ENCODE data around the gene CDC16. TPM values are rescaled to one million over a fixed set of nuclear protein-coding genes. Genes with fewer than 3 reads are reported as not detected.

The CDC16 gene, protein sequence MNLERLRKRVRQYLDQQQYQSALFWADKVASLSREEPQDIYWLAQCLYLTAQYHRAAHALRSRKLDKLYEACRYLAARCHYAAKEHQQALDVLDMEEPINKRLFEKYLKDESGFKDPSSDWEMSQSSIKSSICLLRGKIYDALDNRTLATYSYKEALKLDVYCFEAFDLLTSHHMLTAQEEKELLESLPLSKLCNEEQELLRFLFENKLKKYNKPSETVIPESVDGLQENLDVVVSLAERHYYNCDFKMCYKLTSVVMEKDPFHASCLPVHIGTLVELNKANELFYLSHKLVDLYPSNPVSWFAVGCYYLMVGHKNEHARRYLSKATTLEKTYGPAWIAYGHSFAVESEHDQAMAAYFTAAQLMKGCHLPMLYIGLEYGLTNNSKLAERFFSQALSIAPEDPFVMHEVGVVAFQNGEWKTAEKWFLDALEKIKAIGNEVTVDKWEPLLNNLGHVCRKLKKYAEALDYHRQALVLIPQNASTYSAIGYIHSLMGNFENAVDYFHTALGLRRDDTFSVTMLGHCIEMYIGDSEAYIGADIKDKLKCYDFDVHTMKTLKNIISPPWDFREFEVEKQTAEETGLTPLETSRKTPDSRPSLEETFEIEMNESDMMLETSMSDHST
- 34.5 TPM for total RNA-seq
- long read RNA-seq, transcript CDC16-204 (19 exons, 2,211 nt): minor isoform, 6 of 41 reads
- long read RNA-seq, transcript CDC16-203 (18 exons, 2,203 nt): major isoform, 13 of 41 reads
- long read RNA-seq, partial matches to known transcripts: 2 of 41 reads
- long read RNA-seq, other reads (novel, unspliced or antisense): 18 of 41 reads

DNA sequence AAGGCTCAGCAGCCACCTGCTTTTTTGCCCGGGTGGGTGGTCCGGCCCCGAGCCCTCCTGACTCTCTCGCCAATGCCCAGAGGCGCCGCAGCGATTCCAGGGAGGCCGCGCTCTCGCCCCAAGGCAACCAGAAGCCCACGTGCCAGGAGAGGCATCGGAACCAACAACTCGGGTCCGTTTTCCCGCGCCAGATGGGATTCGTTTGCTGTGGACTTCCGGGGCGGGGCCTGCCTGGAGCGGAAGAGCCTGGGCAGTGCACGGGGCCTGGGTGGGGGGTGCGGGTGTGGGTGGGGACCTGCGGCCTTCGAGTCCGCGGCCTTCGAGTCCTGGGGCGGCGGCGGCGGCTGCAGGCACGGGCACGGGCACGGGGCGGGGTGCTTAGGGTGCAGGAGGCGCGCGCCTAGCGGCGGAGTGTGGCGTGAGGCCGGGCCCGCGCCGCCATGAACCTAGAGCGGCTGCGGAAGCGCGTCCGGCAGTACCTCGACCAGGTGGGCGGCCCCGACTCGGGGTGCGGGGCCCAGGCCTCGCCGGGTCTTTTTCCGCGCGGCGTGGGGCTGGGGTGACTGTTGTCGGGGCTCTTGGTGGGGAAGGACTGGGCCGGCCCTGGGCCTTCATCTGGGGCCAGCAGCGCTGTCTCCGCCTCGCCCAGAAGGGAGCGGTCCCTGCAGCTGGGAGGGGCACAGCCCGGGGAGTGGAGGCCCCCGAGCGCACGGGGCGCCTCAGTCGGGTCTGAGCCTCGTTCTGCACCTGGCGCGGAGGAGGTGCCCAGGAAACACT, at the start of gene CDC16:
Gene CDC16, plus strand, starts transcription at position 253 of the 777 bp plus-strand sequence. Its CDS starts 188 bp downstream, at position 441.
- Histone ChIP-seq H3K4me3 (peak within 1 kb of the TSS; percentile 90), H3K27me3 (ENCODE audit: low read depth) (peaks cover 11% of the 10 kb centered on the region), H3K36me3 (peaks cover 32% of the 10 kb centered on the region), H3K9me3 (replicated peaks) (no peaks in the 10 kb centered on the region), H3K4me1 (peaks cover 25% of the 10 kb centered on the region), H3K27ac (replicated peaks) (peak within 1 kb of the TSS; percentile 90)
- peak; percentile 94 for DNase-seq
- TF ChIP-seq, protein P1, sequence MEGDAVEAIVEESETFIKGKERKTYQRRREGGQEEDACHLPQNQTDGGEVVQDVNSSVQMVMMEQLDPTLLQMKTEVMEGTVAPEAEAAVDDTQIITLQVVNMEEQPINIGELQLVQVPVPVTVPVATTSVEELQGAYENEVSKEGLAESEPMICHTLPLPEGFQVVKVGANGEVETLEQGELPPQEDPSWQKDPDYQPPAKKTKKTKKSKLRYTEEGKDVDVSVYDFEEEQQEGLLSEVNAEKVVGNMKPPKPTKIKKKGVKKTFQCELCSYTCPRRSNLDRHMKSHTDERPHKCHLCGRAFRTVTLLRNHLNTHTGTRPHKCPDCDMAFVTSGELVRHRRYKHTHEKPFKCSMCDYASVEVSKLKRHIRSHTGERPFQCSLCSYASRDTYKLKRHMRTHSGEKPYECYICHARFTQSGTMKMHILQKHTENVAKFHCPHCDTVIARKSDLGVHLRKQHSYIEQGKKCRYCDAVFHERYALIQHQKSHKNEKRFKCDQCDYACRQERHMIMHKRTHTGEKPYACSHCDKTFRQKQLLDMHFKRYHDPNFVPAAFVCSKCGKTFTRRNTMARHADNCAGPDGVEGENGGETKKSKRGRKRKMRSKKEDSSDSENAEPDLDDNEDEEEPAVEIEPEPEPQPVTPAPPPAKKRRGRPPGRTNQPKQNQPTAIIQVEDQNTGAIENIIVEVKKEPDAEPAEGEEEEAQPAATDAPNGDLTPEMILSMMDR (IDR thresholded peaks at IDR 0.05; ENCODE audit: borderline replicate concordance): peak; percentile 47
- intact Hi-C loops (cut with micrococcal nuclease): no loop called here

DNA sequence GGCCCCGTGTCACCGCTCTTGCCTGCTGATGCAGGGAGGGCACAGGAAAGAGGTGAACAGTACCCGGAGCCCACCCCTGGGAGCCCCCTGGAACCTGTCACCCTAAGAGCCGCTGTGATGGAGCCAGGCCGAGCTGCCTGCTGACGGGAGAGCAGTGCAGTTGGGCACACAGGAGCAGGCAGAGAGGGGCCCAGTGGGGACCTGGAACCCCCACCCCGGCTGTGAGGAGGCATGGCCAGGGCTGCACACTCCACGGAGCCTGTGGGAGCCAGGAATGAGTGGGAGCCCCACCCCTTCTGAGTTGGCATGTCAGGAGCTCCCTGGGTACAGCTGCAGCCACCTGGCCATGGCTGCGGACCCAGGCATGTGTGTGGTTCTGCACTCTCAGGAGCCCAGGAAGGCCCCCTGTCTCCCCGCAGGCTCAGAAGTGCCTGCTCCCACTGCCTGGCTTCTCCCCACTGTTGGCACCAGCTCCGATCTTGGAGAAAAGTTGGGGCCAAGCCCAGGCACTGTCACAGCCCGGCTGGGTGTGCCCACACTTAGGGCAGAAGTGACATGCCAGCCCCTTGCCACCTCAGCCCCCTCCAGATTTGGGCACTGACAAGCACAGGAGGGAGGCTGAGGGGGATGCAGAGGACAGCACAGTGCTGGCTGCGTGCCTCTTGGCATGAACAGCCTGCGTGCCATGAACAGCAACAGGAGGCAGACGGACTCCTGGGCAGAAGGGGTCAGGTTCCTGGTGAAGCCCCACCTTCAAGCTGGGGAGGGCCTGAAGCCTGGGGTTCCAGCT, 49.3 kb upstream of the CDC16 start:
- H3K27ac ChIP-seq (replicated peaks): no peak overlapping the region
- peaks cover 5% of the 10 kb centered on the region for H3K9me3 ChIP-seq (replicated peaks)
- H3K4me1 ChIP-seq: peaks cover 15% of the 10 kb centered on the region
- intact Hi-C loops (cut with micrococcal nuclease): no loop called here
- DNase-seq: peak; percentile 38
- no peaks in the 10 kb centered on the region for H3K36me3 ChIP-seq
- no peak overlapping the region for H3K4me3 ChIP-seq
- H3K27me3 ChIP-seq (ENCODE audit: low read depth): peaks cover 13% of the 10 kb centered on the region
- TF ChIP-seq, protein P1 (IDR thresholded peaks at IDR 0.05; ENCODE audit: borderline replicate concordance): no peak

DNA sequence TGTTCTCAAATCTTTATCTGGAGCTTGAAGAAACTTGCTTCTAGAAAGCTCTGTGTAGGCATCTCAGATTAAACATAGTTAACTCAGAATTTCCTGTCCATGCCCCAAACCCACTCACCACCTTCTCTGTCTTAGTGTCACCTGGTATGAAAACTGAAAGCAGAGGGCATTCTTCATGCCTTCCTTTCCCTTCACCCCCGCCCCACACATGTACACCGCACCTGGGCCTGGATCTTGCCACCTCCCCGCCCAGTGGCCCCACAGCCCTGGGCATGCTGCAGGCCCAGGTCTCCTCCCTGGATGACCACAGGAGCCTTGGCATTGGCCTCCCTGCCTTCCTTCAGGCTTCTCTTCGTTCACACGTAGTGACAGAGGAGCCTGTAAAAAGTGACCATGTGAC, 39.8 kb upstream of the CDC16 start:
- Histone ChIP-seq H3K9me3 (replicated peaks) (peaks cover 14% of the 10 kb centered on the region), H3K36me3 (no peaks in the 10 kb centered on the region), H3K4me1 (no peaks in the 10 kb centered on the region), H3K27me3 (ENCODE audit: low read depth) (peaks cover 44% of the 10 kb centered on the region), H3K4me3 (no peak overlapping the region), H3K27ac (replicated peaks) (no peak overlapping the region)
- intact Hi-C loops (cut with micrococcal nuclease): no loop called here
- DNase-seq: no peak
- TF ChIP-seq, protein P1 (IDR thresholded peaks at IDR 0.05; ENCODE audit: borderline replicate concordance): no peak

DNA sequence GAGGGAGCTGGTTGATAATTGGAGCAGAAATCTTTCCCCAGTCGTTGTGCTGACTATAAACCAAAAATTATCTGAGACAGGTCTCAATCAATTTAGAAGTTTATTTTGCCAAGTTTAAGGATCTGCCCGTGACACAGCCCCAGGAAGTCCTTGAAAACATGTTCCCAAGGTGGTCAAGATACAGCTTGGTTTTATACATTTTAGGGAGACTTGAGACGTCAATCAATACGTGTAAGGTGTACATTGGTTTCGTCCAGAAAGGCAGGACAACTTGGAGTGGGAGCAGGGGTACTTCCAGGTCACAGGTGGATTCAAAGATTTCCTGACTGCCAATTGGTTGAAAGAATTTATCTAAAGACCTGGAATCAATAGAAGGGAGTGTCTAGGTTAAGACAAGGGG, 38.1 kb upstream of the CDC16 start:
- no peaks in the 10 kb centered on the region for H3K4me1 ChIP-seq
- TF ChIP-seq, protein P1 (IDR thresholded peaks at IDR 0.05; ENCODE audit: borderline replicate concordance): no peak
- H3K27me3 ChIP-seq (ENCODE audit: low read depth): peaks cover 62% of the 10 kb centered on the region
- no peaks in the 10 kb centered on the region for H3K36me3 ChIP-seq
- no peak overlapping the region for H3K4me3 ChIP-seq
- H3K9me3 ChIP-seq (replicated peaks): peaks cover 10% of the 10 kb centered on the region
- no peak overlapping the region for H3K27ac ChIP-seq (replicated peaks)
- intact Hi-C loops (cut with micrococcal nuclease): no loop called here
- DNase-seq: no peak

Measured in left ventricle myocardium inferior (tissue), 1 donor.